Suprapubic skin (tissue), 4 donors: Measurements from ENCODE around the gene XPO6. TPM values are rescaled to one million over a fixed set of nuclear protein-coding genes. Genes with fewer than 3 reads are reported as not detected.

ENCODE experiments used
- DNase-seq, 2 donors: peaks; one replicate each; pipeline ENCODE4 v3.0.0-alpha.2; 2019; ENCODE audit warnings: low spot score in 2 of 2
- H3K27ac ChIP-seq: fragments of 200-600 bp; sonication (generic); one replicate; pipeline ENCODE4 v1.5.1; 2019
- H3K27me3 ChIP-seq: fragments of 200-600 bp; sonication (generic); one replicate; pipeline ENCODE4 v1.5.1; 2019
- H3K36me3 ChIP-seq: fragments of 200-600 bp; sonication (generic); one replicate; pipeline ENCODE4 v1.5.1; 2019
- H3K4me1 ChIP-seq: fragments of 200-600 bp; sonication (generic); one replicate; pipeline ENCODE4 v1.5.1; 2019
- H3K4me3 ChIP-seq: fragments of 200-600 bp; sonication (generic); one replicate; pipeline ENCODE4 v1.5.1; 2019; ENCODE audit warnings: mild to moderate bottlenecking
- H3K9me3 ChIP-seq: fragments of 200-600 bp; sonication (generic); one replicate; pipeline ENCODE4 v1.5.1; 2019
- EP300 ChIP-seq: sonication (generic); formaldehyde crosslinking; IDR thresholded peaks from one replicate; pipeline ENCODE4 v1.6.1; 2017; ENCODE audit warnings: antibody characterized with exemption
- POLR2A ChIP-seq, 2 donors: fragments of 450-650 bp; IDR thresholded peaks; one replicate each; pipeline ENCODE4 v1.6.1; 2017; ENCODE audit warnings: antibody characterized with exemption in 2 of 2, mild to moderate bottlenecking in 2 of 2, moderate library complexity in 2 of 2
- POLR2AphosphoS5 ChIP-seq, 3 donors: sonication (generic); formaldehyde crosslinking; IDR thresholded peaks; one replicate each; pipeline ENCODE4 v1.6.1; 2017; ENCODE audit warnings: antibody characterized with exemption in 3 of 3
- WGBS: methylation state at CpG from one replicate; pipeline ENCODE4 v1.1.5; 2018; 5-methylcytosine and 5-hydroxymethylcytosine counted together
- total RNA-seq, 4 donors: library from RNA; depleted of rRNA; stranded (reverse); fragments of >200 nt; gene quantifications; one replicate each; pipeline ENCODE4 v1.1.0, GENCODE V29; 2016
- TF ChIP-seq, protein P1 (sequence below), 2 donors: fragments of 200-600 bp in 1 of 2; fragments of 450-650 bp in 1 of 2; sonication (generic) in 1 of 2; IDR thresholded peaks; one replicate each; pipeline ENCODE4 v1.5.1; 2016 to 2019; ENCODE audit warnings: antibody characterized with exemption in 2 of 2, mild to moderate bottlenecking in 1 of 2, moderate library complexity in 1 of 2

Gene XPO6
- total RNA-seq, 4 donors from 2014 or later, result 78.6 to 161 (median 88.1) TPM

GRCh38 chr16:28130099-28131088 lies 81.4 kb downstream of the XPO6 start:
- Histone ChIP-seq H3K27me3 (no peaks in the 10 kb centered on the region), H3K36me3 (peaks cover 89% of the 10 kb centered on the region), H3K4me3 (no peak overlapping the region), H3K9me3 (no peaks in the 10 kb centered on the region), H3K27ac (peak overlapping the region; percentile 39), H3K4me1 (no peaks in the 10 kb centered on the region)
- 62% methylated on average over 11 of the region's 11 CpGs for WGBS
- no peak for DNase-seq
- no peak for TF ChIP-seq EP300
- no peak for TF ChIP-seq POLR2A (IDR thresholded peaks at IDR 0.05)
- TF ChIP-seq, protein P1, sequence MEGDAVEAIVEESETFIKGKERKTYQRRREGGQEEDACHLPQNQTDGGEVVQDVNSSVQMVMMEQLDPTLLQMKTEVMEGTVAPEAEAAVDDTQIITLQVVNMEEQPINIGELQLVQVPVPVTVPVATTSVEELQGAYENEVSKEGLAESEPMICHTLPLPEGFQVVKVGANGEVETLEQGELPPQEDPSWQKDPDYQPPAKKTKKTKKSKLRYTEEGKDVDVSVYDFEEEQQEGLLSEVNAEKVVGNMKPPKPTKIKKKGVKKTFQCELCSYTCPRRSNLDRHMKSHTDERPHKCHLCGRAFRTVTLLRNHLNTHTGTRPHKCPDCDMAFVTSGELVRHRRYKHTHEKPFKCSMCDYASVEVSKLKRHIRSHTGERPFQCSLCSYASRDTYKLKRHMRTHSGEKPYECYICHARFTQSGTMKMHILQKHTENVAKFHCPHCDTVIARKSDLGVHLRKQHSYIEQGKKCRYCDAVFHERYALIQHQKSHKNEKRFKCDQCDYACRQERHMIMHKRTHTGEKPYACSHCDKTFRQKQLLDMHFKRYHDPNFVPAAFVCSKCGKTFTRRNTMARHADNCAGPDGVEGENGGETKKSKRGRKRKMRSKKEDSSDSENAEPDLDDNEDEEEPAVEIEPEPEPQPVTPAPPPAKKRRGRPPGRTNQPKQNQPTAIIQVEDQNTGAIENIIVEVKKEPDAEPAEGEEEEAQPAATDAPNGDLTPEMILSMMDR (IDR thresholded peaks at IDR 0.05), result no peak
- no peak for TF ChIP-seq POLR2AphosphoS5 (IDR thresholded peaks at IDR 0.05)

DNA sequence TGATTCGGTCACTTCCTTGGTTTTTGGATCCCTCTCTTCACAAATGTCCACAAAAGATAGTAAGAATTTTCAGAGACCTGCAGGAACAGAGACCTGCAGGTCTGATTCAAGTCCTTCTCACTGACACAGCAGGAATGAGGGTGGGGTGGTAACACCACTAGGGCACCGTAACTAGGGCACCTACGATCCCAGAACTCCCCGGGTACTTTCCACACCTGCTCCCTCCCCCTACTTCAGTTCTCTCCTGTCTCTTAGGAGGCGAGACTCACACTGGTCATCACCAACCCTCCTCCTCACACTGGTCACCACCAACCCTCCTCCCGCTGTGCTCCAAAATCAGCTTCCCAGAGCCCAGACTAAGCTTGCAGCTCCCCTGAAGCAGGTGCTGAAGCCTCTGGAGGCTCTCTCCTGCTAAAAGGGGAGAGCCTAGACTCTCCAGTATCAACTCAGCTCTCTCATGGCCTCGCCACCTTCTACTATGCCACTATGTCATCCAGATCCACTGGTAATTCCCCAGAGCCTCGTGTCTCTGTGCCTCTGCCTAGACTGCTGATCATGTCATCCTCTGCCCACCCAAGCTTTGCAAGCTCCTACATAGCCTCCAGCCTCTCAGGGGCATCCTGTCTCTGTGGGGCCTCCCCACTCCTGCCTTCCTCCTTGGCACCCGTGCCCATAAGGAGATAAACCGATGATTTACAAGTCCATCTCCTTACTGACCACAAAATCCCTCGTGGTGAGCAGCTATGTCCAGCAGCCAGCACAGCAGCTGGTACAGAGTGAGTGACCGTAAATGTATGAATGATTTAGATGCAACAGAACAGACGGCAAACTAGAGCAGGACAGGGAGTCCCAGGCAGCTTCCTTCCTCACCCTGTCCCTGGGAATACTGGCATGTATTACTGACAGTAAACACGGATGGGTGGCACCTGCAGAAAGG lies 84.8 kb downstream of the XPO6 start:
- WGBS, result 93% methylated on average over 14 of the region's 14 CpGs
- DNase-seq, result no peak
- H3K4me1 ChIP-seq, result no peaks in the 10 kb centered on the region
- H3K27ac ChIP-seq, result no peak overlapping the region
- no peaks in the 10 kb centered on the region for H3K9me3 ChIP-seq
- peaks cover 88% of the 10 kb centered on the region for H3K36me3 ChIP-seq
- H3K27me3 ChIP-seq, result no peaks in the 10 kb centered on the region
- TF ChIP-seq POLR2AphosphoS5 (IDR thresholded peaks at IDR 0.05) (no peak), EP300 (no peak), POLR2A (IDR thresholded peaks at IDR 0.05) (no peak)
- TF ChIP-seq, protein P1 (IDR thresholded peaks at IDR 0.05), result no peak
- H3K4me3 ChIP-seq, result no peak overlapping the region

- peaks cover 90% of the 10 kb centered on the region for H3K36me3 ChIP-seq
- H3K4me3 ChIP-seq, result no peak overlapping the region
- no peak overlapping the region for H3K27ac ChIP-seq
- no peak for DNase-seq
- WGBS, result 94% methylated on average over 16 of the region's 16 CpGs
- no peaks in the 10 kb centered on the region for H3K9me3 ChIP-seq
- no peaks in the 10 kb centered on the region for H3K4me1 ChIP-seq
- TF ChIP-seq POLR2AphosphoS5 (IDR thresholded peaks at IDR 0.05) (no peak), POLR2A (IDR thresholded peaks at IDR 0.05) (no peak), EP300 (no peak)
- TF ChIP-seq, protein P1 (IDR thresholded peaks at IDR 0.05), result no peak
- H3K27me3 ChIP-seq, result no peaks in the 10 kb centered on the region
Measured at GRCh38 chr16:28125592-28125991, 86.2 kb downstream of the XPO6 start.

DNA sequence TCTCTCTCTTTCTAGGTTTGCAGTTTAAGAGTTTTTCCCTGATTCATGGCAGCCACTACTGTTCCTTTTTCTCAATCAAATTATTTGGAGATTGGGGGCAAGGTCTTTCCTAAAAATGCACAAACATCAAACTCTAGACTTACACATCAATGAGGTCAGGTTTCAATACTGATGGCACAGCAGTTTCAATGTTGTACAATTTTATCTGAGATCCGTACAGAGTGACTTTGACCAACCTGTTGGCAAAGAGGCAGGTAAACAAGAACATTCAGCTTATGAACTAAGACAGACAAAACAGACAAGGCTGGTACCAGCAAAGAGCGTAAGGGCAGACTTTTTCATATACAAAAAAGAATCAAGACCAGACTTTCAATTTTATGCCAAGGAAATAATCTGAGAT lies 90.2 kb downstream of the XPO6 start:
- TF ChIP-seq EP300 (no peak), POLR2AphosphoS5 (IDR thresholded peaks at IDR 0.05) (no peak), POLR2A (IDR thresholded peaks at IDR 0.05) (no peak)
- TF ChIP-seq, protein P1 (IDR thresholded peaks at IDR 0.05), result no peak
- 95% methylated on average over 2 of the region's 2 CpGs for WGBS
- H3K4me1 ChIP-seq, result no peaks in the 10 kb centered on the region
- H3K9me3 ChIP-seq, result no peaks in the 10 kb centered on the region
- H3K4me3 ChIP-seq, result no peak overlapping the region
- peaks cover 93% of the 10 kb centered on the region for H3K36me3 ChIP-seq
- no peak overlapping the region for H3K27ac ChIP-seq
- no peaks in the 10 kb centered on the region for H3K27me3 ChIP-seq
- no peak for DNase-seq
